Breast epithelium (tissue), 4 donors: ENCODE measurements around the gene TMOD2. TPM values are rescaled to one million over a fixed set of nuclear protein-coding genes. Genes with fewer than 3 reads are reported as not detected.

Experiments
- DNase-seq, 2 donors: peaks; one replicate each; pipeline ENCODE4 v3.0.0-alpha.2; 2019; ENCODE audit warnings: low spot score in 2 of 2
- H3K27ac ChIP-seq, 2 donors: fragments of 200-600 bp; sonication (generic) in 1 of 2; one replicate each; pipeline ENCODE4 v1.5.1; 2016 to 2019; ENCODE audit warnings: mild to moderate bottlenecking in 1 of 2
- H3K27me3 ChIP-seq, 2 donors: fragments of 200-600 bp; sonication (generic) in 1 of 2; one replicate each; pipeline versions ENCODE4 v1.5.1 to v1.6.0; 2017 to 2019; ENCODE audit warnings: control low read depth in 1 of 2, mild to moderate bottlenecking in 1 of 2
- H3K36me3 ChIP-seq: fragments of 200-600 bp; one replicate; pipeline ENCODE4 v1.5.1; 2019
- H3K4me1 ChIP-seq, 2 donors: fragments of 200-600 bp; sonication (generic); one replicate each; pipeline ENCODE4 v1.5.1; 2016 to 2019; ENCODE audit warnings: control low read depth in 1 of 2
- H3K4me3 ChIP-seq, 3 donors: fragments of 200-600 bp; sonication (generic); 1 replicate in 2 of 3; 2 replicates in 1 of 3; pipeline ENCODE4 v1.5.1; 2016 to 2019; ENCODE audit warnings: mild to moderate bottlenecking in 3 of 3, moderate library complexity in 2 of 3
- H3K9me3 ChIP-seq, 2 donors: fragments of 200-600 bp; sonication (generic) in 1 of 2; one replicate each; pipeline ENCODE4 v1.5.1; 2016 to 2019; ENCODE audit warnings: control low read depth in 1 of 2
- POLR2A ChIP-seq: fragments of 450-650 bp; IDR thresholded peaks from one replicate; pipeline ENCODE4 v1.6.1; 2016; ENCODE audit warnings: antibody characterized with exemption, mild to moderate bottlenecking, moderate library complexity
- POLR2AphosphoS5 ChIP-seq, 3 donors: sonication (generic); formaldehyde crosslinking; IDR thresholded peaks; one replicate each; pipeline ENCODE4 v1.6.1; 2017; ENCODE audit warnings: antibody characterized with exemption in 3 of 3
- intact Hi-C: fragments of 100-400 bp; cut with DNase I; formaldehyde crosslinking; loops from one replicate; pipeline ENCODE4 v1.15.1; 2023; ENCODE audit warnings: low total_unique reads
- total RNA-seq, 3 donors: library from RNA; depleted of rRNA; stranded (reverse); fragments of >200 nt; gene quantifications; one replicate each; pipeline ENCODE4 v1.1.0, GENCODE V29; 2016
- TF ChIP-seq, protein P1 (sequence below), 3 donors: fragments of 450-650 bp; IDR thresholded peaks; one replicate each; pipeline ENCODE4 v1.5.1; 2016 to 2017; ENCODE audit warnings: antibody characterized with exemption in 3 of 3, mild to moderate bottlenecking in 3 of 3, moderate library complexity in 3 of 3

The TMOD2 gene
- total RNA-seq, 3 donors from 2014 or later: 8.6 to 16.8 (median 11.5) TPM

DNA sequence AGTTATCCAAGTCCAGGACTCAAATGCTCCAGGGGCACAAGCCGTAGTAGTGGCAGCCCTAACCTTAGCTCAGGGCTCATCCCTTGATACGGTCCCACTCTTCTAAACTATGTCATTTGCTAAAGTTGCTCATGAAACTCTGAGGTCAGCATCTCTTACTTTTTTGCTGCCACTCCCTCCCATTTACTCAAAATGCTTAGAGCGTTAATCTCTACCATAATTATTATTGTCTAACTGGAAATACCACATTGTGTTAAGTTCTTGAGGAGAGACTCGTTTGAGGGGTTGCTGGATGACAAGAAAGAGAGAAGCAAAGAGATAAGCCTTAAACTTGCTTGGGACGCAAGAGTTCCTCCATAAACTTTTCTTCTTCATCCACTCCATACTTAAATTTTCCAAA lies 51.2 kb downstream of the TMOD2 start:
- DNase-seq: no peak
- TF ChIP-seq, protein P1, sequence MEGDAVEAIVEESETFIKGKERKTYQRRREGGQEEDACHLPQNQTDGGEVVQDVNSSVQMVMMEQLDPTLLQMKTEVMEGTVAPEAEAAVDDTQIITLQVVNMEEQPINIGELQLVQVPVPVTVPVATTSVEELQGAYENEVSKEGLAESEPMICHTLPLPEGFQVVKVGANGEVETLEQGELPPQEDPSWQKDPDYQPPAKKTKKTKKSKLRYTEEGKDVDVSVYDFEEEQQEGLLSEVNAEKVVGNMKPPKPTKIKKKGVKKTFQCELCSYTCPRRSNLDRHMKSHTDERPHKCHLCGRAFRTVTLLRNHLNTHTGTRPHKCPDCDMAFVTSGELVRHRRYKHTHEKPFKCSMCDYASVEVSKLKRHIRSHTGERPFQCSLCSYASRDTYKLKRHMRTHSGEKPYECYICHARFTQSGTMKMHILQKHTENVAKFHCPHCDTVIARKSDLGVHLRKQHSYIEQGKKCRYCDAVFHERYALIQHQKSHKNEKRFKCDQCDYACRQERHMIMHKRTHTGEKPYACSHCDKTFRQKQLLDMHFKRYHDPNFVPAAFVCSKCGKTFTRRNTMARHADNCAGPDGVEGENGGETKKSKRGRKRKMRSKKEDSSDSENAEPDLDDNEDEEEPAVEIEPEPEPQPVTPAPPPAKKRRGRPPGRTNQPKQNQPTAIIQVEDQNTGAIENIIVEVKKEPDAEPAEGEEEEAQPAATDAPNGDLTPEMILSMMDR (IDR thresholded peaks at IDR 0.05): no peak
- TF ChIP-seq POLR2A (no peak), POLR2AphosphoS5 (IDR thresholded peaks at IDR 0.05) (no peak)
- H3K4me3 ChIP-seq: no peak overlapping the region
- no peaks in the 10 kb centered on the region for H3K4me1 ChIP-seq
- H3K9me3 ChIP-seq: no peaks in the 10 kb centered on the region
- intact Hi-C loops: no loop called here
- H3K27ac ChIP-seq: no peak overlapping the region
- no peaks in the 10 kb centered on the region for H3K27me3 ChIP-seq
- no peaks in the 10 kb centered on the region for H3K36me3 ChIP-seq

DNA sequence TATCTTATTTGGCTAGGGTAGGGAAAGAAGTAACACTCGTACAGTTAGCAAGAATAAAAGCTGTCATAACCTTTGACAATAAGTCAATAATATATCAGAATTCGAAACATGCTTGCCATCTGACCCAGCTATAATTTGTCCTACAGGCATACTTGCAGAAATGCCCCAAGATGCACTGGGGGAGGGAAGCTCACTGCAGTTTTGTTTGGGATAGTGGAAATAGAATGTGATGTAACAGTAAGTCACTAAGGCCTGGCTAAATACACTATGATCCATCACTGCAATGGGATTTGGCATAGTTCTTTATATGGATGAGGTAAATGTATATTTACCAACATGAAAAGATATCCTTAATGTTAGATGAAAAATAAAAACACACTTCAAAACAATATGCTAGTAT lies 52.6 kb downstream of the TMOD2 start:
- Histone ChIP-seq H3K27me3 (no peaks in the 10 kb centered on the region), H3K36me3 (no peaks in the 10 kb centered on the region)

DNA sequence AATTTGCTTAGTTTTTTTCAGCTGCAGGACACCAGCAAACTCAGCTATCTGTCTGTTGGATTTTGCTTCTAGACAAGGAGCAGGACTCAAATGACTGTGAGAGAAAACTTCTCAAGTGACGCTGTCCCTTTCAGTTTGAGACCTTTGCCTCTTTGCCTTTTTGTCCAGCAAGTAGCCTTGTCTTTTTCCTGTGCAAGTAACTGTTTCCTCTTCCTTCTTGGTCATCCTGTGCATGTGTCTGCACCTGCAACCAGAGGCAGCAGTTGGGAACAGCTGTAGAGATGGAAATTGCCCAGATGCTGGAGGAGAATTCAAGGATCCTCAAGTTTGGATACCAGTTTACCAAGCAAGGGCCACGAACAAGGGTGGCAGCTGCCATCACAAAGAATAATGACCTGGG lies 54.7 kb downstream of the TMOD2 start:
- no peaks in the 10 kb centered on the region for H3K4me1 ChIP-seq
- no peaks in the 10 kb centered on the region for H3K36me3 ChIP-seq
- no peak overlapping the region for H3K4me3 ChIP-seq
- TF ChIP-seq, protein P1 (IDR thresholded peaks at IDR 0.05): no peak
- no peak for TF ChIP-seq POLR2A
- no peak for TF ChIP-seq POLR2AphosphoS5 (IDR thresholded peaks at IDR 0.05)
- intact Hi-C loops: no loop called here
- no peak overlapping the region for H3K27ac ChIP-seq
- no peak for DNase-seq
- H3K27me3 ChIP-seq: no peaks in the 10 kb centered on the region
- no peaks in the 10 kb centered on the region for H3K9me3 ChIP-seq

More for the DNA sequence above, 52.6 kb downstream of the TMOD2 start:
- intact Hi-C loops: no loop called here
- Histone ChIP-seq H3K4me3 (no peak overlapping the region), H3K9me3 (no peaks in the 10 kb centered on the region), H3K4me1 (no peaks in the 10 kb centered on the region), H3K27ac (no peak overlapping the region)
- no peak for DNase-seq
- TF ChIP-seq POLR2AphosphoS5 (IDR thresholded peaks at IDR 0.05): no peak
- no peak for TF ChIP-seq POLR2A
- TF ChIP-seq, protein P1 (IDR thresholded peaks at IDR 0.05): no peak

DNA sequence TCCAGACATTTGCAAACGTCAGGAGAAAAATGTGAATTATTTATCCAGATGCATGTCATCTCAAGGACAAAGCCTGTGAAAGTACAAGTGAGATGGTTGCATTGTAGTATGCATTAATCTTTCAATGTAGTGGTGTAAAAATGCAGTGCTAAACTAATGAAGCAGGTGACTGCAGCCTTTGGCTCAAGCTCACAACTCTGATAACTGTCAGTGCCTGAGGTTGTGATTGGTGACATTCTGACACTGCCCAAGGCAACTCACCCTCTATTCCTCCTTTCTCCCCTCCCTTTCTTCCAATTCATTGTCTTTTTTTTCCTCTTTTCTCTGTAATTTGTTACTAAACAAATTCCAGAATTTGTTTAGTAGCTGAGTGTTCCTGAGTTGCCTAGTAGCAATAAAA lies 58.1 kb downstream of the TMOD2 start:
- intact Hi-C loops: no loop called here
- no peak for DNase-seq
- Histone ChIP-seq H3K36me3 (no peaks in the 10 kb centered on the region), H3K4me3 (no peak overlapping the region), H3K27me3 (no peaks in the 10 kb centered on the region), H3K27ac (no peak overlapping the region), H3K9me3 (no peaks in the 10 kb centered on the region), H3K4me1 (no peaks in the 10 kb centered on the region)
- no peak for TF ChIP-seq POLR2A
- TF ChIP-seq, protein P1 (IDR thresholded peaks at IDR 0.05): no peak
- no peak for TF ChIP-seq POLR2AphosphoS5 (IDR thresholded peaks at IDR 0.05)

DNA sequence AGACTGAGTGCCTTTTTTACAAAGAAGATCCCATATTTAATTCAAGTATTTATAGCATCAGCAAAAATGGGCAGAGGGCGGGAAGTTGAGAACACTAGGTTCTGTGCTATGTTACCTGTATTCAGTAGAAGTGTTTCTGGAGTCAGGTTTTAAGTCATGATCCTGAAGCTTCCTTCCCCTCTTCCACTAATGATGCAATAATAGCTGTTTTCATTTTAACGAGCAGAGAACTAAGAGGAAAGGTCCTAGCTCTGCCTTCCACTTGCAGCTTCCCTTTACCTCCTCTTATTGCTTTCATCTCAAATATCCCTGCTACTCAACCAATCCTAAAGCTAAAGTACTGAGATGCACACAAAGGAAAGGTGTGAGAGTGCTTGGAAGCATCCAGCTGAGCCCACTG lies 61.2 kb downstream of the TMOD2 start:
- Histone ChIP-seq H3K9me3 (no peaks in the 10 kb centered on the region), H3K36me3 (no peaks in the 10 kb centered on the region), H3K27me3 (no peaks in the 10 kb centered on the region), H3K4me1 (no peaks in the 10 kb centered on the region), H3K4me3 (no peak overlapping the region), H3K27ac (no peak overlapping the region)
- TF ChIP-seq POLR2AphosphoS5 (IDR thresholded peaks at IDR 0.05): no peak
- TF ChIP-seq, protein P1 (IDR thresholded peaks at IDR 0.05): no peak
- no peak for TF ChIP-seq POLR2A
- no peak for DNase-seq
- intact Hi-C loops: no loop called here
